ENCODE measurements around the gene CMTM6. TPM values are rescaled to one million over a fixed set of nuclear protein-coding genes. Genes with fewer than 3 reads are reported as not detected.

CMTM6 gene
- total RNA-seq, 1 donor from 2014 or later = 69.5 TPM

GRCh38 chr3:32493437-32494414 is 8.9 kb downstream of the CMTM6 start:
- Histone ChIP-seq H3K27ac (no peak overlapping the region), H3K4me3 (no peak overlapping the region), H3K27me3 (ENCODE audit: low read depth) (no peaks in the 10 kb centered on the region), H3K9me3 (no peaks in the 10 kb centered on the region), H3K36me3 (peaks cover 17% of the 10 kb centered on the region), H3K4me1 (peaks cover 33% of the 10 kb centered on the region)
- TF ChIP-seq CTCF (IDR thresholded peaks at IDR 0.05) = no peak
- DNase-seq = no peak
- intact Hi-C loops (cut with DNase I) = no loop called here
- peak in 1 of 2 donors; percentile 34 for ATAC-seq

GRCh38 chr3:32492684-32493436 is 9.8 kb downstream of the CMTM6 start:
- DNase-seq (no peak), ATAC-seq (no peak)
- intact Hi-C loops (cut with DNase I) = no loop called here
- Histone ChIP-seq H3K27me3 (ENCODE audit: low read depth) (no peaks in the 10 kb centered on the region), H3K36me3 (peaks cover 25% of the 10 kb centered on the region), H3K4me3 (no peak overlapping the region), H3K9me3 (no peaks in the 10 kb centered on the region), H3K4me1 (peaks cover 33% of the 10 kb centered on the region), H3K27ac (no peak overlapping the region)
- no peak for TF ChIP-seq CTCF (IDR thresholded peaks at IDR 0.05)

- Histone ChIP-seq H3K4me1 (peaks cover 15% of the 10 kb centered on the region), H3K27ac (no peak overlapping the region), H3K4me3 (no peak overlapping the region), H3K9me3 (no peaks in the 10 kb centered on the region), H3K36me3 (peaks cover 53% of the 10 kb centered on the region), H3K27me3 (ENCODE audit: low read depth) (no peaks in the 10 kb centered on the region)
- ATAC-seq = no peak
- intact Hi-C loops (cut with DNase I) = no loop called here
- no peak for DNase-seq
- no peak for TF ChIP-seq CTCF (IDR thresholded peaks at IDR 0.05)
These were observed 14.1 kb downstream of the CMTM6 start for GRCh38 chr3:32488474-32489008.

- H3K36me3 ChIP-seq = peaks cover 57% of the 10 kb centered on the region
- peaks cover 8% of the 10 kb centered on the region for H3K4me1 ChIP-seq
- no peaks in the 10 kb centered on the region for H3K9me3 ChIP-seq
- DNase-seq = no peak
- H3K27me3 ChIP-seq (ENCODE audit: low read depth) = no peaks in the 10 kb centered on the region
- H3K4me3 ChIP-seq = no peak overlapping the region
- intact Hi-C loops (cut with DNase I) = no loop called here
- no peak for TF ChIP-seq CTCF (IDR thresholded peaks at IDR 0.05)
- no peak overlapping the region for H3K27ac ChIP-seq
- no peak for ATAC-seq
These were observed 14.7 kb downstream of the CMTM6 start for GRCh38 chr3:32487781-32488473.

GRCh38 chr3:32484436-32484835 is 18.2 kb downstream of the CMTM6 start:
- DNase-seq = no peak
- peak; percentile 50 to 66 for ATAC-seq
- intact Hi-C loops (cut with DNase I) = no loop called here
- H3K4me3 ChIP-seq = no peak overlapping the region
- H3K9me3 ChIP-seq = no peaks in the 10 kb centered on the region
- H3K36me3 ChIP-seq = peaks cover 67% of the 10 kb centered on the region
- H3K4me1 ChIP-seq = no peaks in the 10 kb centered on the region
- H3K27ac ChIP-seq = no peak overlapping the region
- TF ChIP-seq CTCF (IDR thresholded peaks at IDR 0.05) = no peak
- no peaks in the 10 kb centered on the region for H3K27me3 ChIP-seq (ENCODE audit: low read depth)
